Stimulated activated CD8-positive, alpha-beta memory T cell treated with anti-CD3 and anti-CD28 coated beads, Interleukin-4, amount 100 ng/mL, for 4 hours (primary cell): Measurements from ENCODE around the gene UROC1.

Experiments used
- DNase-seq, 2 donors: peaks; one replicate each; pipeline ENCODE4 v3.0.0-alpha.2; 2020; ENCODE audit warnings: low read depth in 2 of 2, low spot score in 1 of 2

The UROC1 gene

GRCh38 chr3:126531051-126531330 is 13.4 kb upstream of the UROC1 start:
- no peak for DNase-seq

- DNase-seq = no peak
Observed at GRCh38 chr3:126530171-126531050, 12.8 kb upstream of the UROC1 start.

GRCh38 chr3:126529585-126530170 is 12.1 kb upstream of the UROC1 start:
- DNase-seq = no peak

- DNase-seq = no peak
Observed at GRCh38 chr3:126528800-126529541, 11.4 kb upstream of the UROC1 start.

- DNase-seq = no peak
Observed at GRCh38 chr3:126528419-126528799, 10.8 kb upstream of the UROC1 start.

GRCh38 chr3:126527455-126528211 is 10.1 kb upstream of the UROC1 start:
- DNase-seq = no peak

- DNase-seq = no peak
Observed at GRCh38 chr3:126527006-126527405, 9.4 kb upstream of the UROC1 start.

GRCh38 chr3:126526668-126527005 is 9.1 kb upstream of the UROC1 start:
- DNase-seq = no peak

- DNase-seq = no peak
Observed at GRCh38 chr3:126525853-126526667, 8.5 kb upstream of the UROC1 start.

GRCh38 chr3:126525091-126525852 is 7.7 kb upstream of the UROC1 start:
- no peak for DNase-seq

- no peak for DNase-seq
Observed at GRCh38 chr3:126524429-126524988, 6.9 kb upstream of the UROC1 start.

- no peak for DNase-seq
Observed at GRCh38 chr3:126523745-126524428, 6.3 kb upstream of the UROC1 start, which contains the start of gene CHST13. Gene CHST13 (plus strand): TSS chr3:126524155. CDS start chr3:126524333, 178 bp downstream.

- peak in 1 of 2 donors; percentile 5 for DNase-seq
Observed at GRCh38 chr3:126522363-126522788, 4.8 kb upstream of the UROC1 start.

GRCh38 chr3:126521122-126521891 is 3.7 kb upstream of the UROC1 start:
- DNase-seq = no peak

- no peak for DNase-seq
Observed at GRCh38 chr3:126519506-126520455, 2.2 kb upstream of the UROC1 start.

- no peak for DNase-seq
Observed at GRCh38 chr3:126518779-126519177, 1.2 kb upstream of the UROC1 start.
